ENCODE data around the gene NFATC1. TPM values are rescaled to one million over a fixed set of nuclear protein-coding genes. Genes with fewer than 3 reads are reported as not detected.

The NFATC1 gene
- polyA plus RNA-seq, 1 donor from 2014 or later = 0.37 TPM

DNA sequence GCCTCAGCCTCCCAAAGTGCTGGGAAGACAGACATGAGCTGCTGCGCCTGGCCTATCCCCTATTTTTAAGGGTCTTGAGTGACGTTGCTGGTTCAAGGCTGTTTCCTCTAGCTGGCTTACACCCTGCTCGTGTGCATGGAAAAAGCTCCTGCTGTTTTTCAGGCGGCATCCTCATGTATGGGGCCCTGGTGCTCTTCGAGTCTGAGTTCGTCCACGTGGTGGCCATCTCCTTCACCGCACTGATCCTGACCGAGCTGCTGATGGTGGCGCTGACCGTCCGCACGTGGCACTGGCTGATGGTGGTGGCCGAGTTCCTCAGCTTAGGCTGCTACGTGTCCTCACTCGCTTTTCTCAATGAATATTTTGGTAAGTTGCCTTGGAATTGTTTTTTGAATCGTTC is 22.0 kb upstream of the NFATC1 start:
- H3K4me3 ChIP-seq (ENCODE audit: low read length) = no peak overlapping the region

DNA sequence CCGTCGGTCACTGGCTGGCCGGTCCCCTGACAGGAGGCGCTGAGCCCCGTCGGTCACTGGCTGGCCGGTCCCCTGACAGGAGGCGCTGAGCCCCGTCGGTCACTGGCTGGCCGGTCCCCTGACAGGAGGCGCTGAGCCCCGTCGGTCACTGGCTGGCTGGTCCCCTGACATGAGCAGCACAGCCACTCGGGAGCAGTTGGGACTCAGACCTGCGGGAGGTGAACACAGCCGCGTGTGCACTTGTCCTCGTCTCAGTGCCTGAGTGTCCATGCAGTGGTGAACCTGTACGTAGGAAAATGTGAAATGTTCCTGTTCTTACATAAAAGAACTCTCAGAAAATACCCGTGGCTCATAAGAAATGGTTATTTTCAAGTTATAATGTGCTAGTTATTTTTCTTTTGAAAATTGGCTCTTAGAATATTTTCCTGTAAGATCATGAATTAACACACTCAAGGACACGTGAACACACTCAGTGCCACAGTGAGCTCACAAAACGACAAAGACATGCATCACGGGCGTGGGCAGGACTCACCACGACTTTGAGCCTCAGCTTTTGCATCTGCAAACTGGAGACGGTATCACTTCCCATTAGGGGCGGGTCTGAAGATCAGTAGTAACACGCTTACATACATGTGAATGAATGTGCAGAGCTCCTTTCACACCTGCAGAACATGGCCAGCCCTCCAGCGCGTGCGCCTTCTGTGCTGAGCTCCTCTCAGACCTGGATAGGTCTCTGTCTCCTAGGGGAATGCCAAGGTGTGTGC is 21.1 kb upstream of the NFATC1 start:
- Histone ChIP-seq H3K4me2 (ENCODE audit: low read length) (no peak overlapping the region), H3K9me2 (ENCODE audit: insufficient read depth, low read length) (no peaks in the 10 kb centered on the region), H3K9me3 (ENCODE audit: low read length) (no peaks in the 10 kb centered on the region), H3K36me3 (ENCODE audit: insufficient read depth, low read length) (no peaks in the 10 kb centered on the region), H3K4me3 (ENCODE audit: low read length) (no peak overlapping the region), H3K27me3 (ENCODE audit: insufficient read depth, low read depth, low read length) (no peaks in the 10 kb centered on the region), H2AFZ (ENCODE audit: low read depth, low read length) (no peak overlapping the region), H3K9ac (ENCODE audit: low read length) (no peak overlapping the region), H3K27ac (ENCODE audit: low read length) (no peak overlapping the region), H3K79me2 (replicated peaks; ENCODE audit: insufficient read depth, low read length) (no peaks in the 10 kb centered on the region), H3F3A (ENCODE audit: insufficient read depth, low read length, poor library complexity, severe bottlenecking) (no peaks in the 10 kb centered on the region), H4K20me1 (ENCODE audit: insufficient read depth) (no peaks in the 10 kb centered on the region)
- TF ChIP-seq, protein P1, sequence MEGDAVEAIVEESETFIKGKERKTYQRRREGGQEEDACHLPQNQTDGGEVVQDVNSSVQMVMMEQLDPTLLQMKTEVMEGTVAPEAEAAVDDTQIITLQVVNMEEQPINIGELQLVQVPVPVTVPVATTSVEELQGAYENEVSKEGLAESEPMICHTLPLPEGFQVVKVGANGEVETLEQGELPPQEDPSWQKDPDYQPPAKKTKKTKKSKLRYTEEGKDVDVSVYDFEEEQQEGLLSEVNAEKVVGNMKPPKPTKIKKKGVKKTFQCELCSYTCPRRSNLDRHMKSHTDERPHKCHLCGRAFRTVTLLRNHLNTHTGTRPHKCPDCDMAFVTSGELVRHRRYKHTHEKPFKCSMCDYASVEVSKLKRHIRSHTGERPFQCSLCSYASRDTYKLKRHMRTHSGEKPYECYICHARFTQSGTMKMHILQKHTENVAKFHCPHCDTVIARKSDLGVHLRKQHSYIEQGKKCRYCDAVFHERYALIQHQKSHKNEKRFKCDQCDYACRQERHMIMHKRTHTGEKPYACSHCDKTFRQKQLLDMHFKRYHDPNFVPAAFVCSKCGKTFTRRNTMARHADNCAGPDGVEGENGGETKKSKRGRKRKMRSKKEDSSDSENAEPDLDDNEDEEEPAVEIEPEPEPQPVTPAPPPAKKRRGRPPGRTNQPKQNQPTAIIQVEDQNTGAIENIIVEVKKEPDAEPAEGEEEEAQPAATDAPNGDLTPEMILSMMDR (IDR thresholded peaks at IDR 0.05; ENCODE audit: poor library complexity, severe bottlenecking) = no peak
- TF ChIP-seq EP300 (conservative IDR thresholded peaks at IDR 0.05; ENCODE audit: poor library complexity, severe bottlenecking) (no peak), POLR2AphosphoS5 (IDR thresholded peaks at IDR 0.05) (no peak), TAF1 (IDR thresholded peaks at IDR 0.05; ENCODE audit: low read depth) (no peak), SMC3 (conservative IDR thresholded peaks at IDR 0.05; ENCODE audit: poor library complexity) (no peak), EZH2 (IDR thresholded peaks at IDR 0.05; ENCODE audit: borderline replicate concordance, insufficient read depth, low read length, poor library complexity, severe bottlenecking) (no peak), RAD21 (conservative IDR thresholded peaks at IDR 0.05) (no peak), MXI1 (conservative IDR thresholded peaks at IDR 0.05; ENCODE audit: poor library complexity, severe bottlenecking) (no peak)
- TF ChIP-seq, protein P2, sequence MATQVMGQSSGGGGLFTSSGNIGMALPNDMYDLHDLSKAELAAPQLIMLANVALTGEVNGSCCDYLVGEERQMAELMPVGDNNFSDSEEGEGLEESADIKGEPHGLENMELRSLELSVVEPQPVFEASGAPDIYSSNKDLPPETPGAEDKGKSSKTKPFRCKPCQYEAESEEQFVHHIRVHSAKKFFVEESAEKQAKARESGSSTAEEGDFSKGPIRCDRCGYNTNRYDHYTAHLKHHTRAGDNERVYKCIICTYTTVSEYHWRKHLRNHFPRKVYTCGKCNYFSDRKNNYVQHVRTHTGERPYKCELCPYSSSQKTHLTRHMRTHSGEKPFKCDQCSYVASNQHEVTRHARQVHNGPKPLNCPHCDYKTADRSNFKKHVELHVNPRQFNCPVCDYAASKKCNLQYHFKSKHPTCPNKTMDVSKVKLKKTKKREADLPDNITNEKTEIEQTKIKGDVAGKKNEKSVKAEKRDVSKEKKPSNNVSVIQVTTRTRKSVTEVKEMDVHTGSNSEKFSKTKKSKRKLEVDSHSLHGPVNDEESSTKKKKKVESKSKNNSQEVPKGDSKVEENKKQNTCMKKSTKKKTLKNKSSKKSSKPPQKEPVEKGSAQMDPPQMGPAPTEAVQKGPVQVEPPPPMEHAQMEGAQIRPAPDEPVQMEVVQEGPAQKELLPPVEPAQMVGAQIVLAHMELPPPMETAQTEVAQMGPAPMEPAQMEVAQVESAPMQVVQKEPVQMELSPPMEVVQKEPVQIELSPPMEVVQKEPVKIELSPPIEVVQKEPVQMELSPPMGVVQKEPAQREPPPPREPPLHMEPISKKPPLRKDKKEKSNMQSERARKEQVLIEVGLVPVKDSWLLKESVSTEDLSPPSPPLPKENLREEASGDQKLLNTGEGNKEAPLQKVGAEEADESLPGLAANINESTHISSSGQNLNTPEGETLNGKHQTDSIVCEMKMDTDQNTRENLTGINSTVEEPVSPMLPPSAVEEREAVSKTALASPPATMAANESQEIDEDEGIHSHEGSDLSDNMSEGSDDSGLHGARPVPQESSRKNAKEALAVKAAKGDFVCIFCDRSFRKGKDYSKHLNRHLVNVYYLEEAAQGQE (IDR thresholded peaks at IDR 0.05; ENCODE audit: borderline replicate concordance) = no peak

More for the DNA sequence above, 22.0 kb upstream of the NFATC1 start:
- Histone ChIP-seq H3K4me2 (ENCODE audit: low read length) (no peak overlapping the region), H3K27ac (ENCODE audit: low read length) (no peak overlapping the region), H3K9me3 (ENCODE audit: low read length) (no peaks in the 10 kb centered on the region), H3F3A (ENCODE audit: insufficient read depth, low read length, poor library complexity, severe bottlenecking) (no peaks in the 10 kb centered on the region), H3K79me2 (replicated peaks; ENCODE audit: insufficient read depth, low read length) (no peaks in the 10 kb centered on the region), H4K20me1 (ENCODE audit: insufficient read depth) (no peaks in the 10 kb centered on the region), H2AFZ (ENCODE audit: low read depth, low read length) (no peak overlapping the region), H3K36me3 (ENCODE audit: insufficient read depth, low read length) (no peaks in the 10 kb centered on the region), H3K27me3 (ENCODE audit: insufficient read depth, low read depth, low read length) (no peaks in the 10 kb centered on the region), H3K9ac (ENCODE audit: low read length) (no peak overlapping the region), H3K9me2 (ENCODE audit: insufficient read depth, low read length) (no peaks in the 10 kb centered on the region)
- TF ChIP-seq POLR2AphosphoS5 (IDR thresholded peaks at IDR 0.05) = no peak
- TF ChIP-seq, protein P2 (IDR thresholded peaks at IDR 0.05; ENCODE audit: borderline replicate concordance) = no peak
- TF ChIP-seq SMC3 (conservative IDR thresholded peaks at IDR 0.05; ENCODE audit: poor library complexity) = no peak
- no peak for TF ChIP-seq MXI1 (conservative IDR thresholded peaks at IDR 0.05; ENCODE audit: poor library complexity, severe bottlenecking)
- no peak for TF ChIP-seq RAD21 (conservative IDR thresholded peaks at IDR 0.05)
- no peak for TF ChIP-seq EZH2 (IDR thresholded peaks at IDR 0.05; ENCODE audit: borderline replicate concordance, insufficient read depth, low read length, poor library complexity, severe bottlenecking)
- TF ChIP-seq, protein P1 (IDR thresholded peaks at IDR 0.05; ENCODE audit: poor library complexity, severe bottlenecking) = no peak
- no peak for TF ChIP-seq EP300 (conservative IDR thresholded peaks at IDR 0.05; ENCODE audit: poor library complexity, severe bottlenecking)
- TF ChIP-seq TAF1 (IDR thresholded peaks at IDR 0.05; ENCODE audit: low read depth) = no peak
